HG02870 (cell line): Measurements from ENCODE around the gene CCDC124.
"Not testable (repeated sequence)": the region's sequence is repeated elsewhere in the genome, so short reads cannot be mapped to it uniquely, and the experiment has no call there.

Experiments
- ATAC-seq: cut with Tn5 transposase; IDR thresholded peaks from one replicate; pipeline ENCODE4 v1.9.1; 2021; ENCODE audit warnings: mild to moderate bottlenecking, moderate library complexity; ENCODE audit not compliant: unreplicated experiment

Gene CCDC124

DNA sequence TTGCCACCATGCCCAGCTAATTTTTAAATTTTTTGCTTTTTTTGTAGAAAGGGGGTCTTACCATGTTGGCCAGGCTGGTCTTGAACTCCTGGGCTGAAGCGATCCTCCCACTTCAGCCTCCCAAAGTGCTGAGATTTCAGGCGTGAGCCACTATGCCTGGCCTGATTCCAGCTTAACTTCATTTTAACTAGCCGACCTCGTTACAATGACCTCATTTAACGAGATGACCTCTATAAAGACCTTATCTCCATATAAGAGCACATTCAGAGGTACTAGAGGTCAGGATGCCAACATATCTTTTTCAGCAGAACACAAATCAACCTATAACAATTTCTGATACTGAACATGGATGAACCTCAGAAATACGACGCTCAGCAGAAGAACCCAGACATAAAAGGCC, 44.7 kb downstream of the CCDC124 start:
- no peak for ATAC-seq

DNA sequence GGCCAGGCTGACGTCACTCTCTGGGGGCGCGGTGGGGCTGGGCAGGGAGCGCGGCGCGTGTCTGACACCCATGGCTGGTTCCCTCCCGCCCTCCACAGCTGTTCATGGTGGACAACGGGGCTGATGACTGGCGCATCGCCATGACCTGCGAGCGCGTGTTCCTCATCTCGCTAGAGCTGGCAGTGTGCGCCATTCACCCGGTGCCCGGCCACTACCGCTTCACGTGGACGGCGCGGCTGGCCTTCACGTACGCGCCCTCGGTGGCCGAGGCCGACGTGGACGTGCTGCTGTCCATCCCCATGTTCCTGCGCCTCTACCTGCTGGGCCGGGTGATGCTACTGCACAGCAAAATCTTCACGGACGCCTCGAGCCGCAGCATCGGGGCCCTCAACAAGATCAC, 48.8 kb downstream of the CCDC124 start:
- ATAC-seq = no peak

DNA sequence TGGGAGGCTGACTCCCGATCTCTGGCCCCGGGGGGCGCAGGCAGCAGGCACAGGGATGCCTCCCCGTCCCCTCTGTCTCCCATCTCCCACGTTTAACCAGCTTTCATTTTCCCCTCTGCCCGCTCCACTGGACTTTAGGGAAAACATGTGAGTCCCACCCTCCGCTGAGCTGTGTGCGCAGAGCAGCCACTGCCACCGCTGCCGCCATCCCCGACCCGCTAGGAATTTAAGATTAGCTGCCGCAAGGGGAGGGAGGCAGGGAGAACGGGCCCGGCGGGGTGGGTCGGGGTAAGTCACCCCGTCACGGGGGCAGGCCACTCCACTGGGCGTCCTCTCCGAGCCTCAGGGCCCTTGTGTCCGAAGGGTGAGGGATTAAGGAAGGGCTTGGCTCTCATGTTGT, 49.6 kb downstream of the CCDC124 start:
- ATAC-seq = no peak

DNA sequence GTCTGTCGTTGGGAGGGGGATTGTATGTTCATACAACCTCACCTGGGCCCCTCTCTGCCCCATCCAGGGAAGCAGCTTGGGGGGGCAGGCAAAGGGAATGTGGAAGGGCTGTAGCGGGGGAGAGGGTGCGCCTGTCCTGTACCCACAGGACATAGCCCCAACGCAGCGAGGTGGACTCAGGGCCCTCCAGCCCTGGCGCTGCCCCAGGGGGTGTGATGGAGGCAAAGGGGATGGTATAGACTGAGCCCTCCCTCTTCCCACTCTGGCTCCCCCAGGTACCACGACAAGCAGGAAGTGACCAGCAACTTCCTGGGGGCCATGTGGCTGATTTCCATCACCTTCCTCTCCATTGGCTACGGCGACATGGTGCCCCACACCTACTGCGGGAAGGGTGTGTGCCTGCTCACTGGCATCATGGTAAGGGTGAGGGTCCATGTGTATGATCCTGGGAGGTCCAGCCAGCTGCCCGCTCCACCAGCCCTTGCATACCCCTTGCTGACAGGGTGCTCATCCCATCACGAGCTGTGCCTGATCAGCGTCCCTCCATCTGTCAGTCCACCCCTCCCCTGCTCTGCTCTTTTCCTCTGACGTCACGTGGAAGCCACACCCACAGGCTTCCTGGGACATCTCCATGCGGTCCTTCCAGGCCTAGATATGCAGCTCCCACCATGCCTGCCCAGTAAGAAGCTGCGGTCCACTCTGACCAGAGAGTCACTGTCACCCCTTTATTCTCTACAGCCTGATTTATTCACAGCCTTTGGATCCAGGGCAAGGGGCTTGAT, 52.4 kb downstream of the CCDC124 start:
- no peak for ATAC-seq

DNA sequence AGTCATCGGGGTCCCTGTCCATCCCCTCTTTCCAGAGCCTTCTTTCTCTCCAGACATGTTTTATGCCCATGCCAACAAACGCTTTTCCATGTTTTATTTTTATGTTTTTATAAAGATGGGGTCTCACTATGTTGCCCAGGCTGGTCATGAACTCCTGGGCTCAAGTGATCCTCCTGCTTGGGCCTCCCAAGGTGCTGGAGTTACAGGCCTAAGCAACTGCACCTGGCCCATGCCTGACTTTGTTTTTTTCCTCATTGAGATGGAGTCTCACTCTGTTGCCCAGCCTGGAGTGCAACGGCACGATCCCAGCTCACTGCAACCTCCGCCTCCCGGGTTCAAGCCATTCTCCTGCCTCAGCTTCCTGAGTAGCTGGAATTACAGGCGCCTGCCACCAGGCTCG, 53.8 kb downstream of the CCDC124 start:
- ATAC-seq = not testable (repeated sequence)

DNA sequence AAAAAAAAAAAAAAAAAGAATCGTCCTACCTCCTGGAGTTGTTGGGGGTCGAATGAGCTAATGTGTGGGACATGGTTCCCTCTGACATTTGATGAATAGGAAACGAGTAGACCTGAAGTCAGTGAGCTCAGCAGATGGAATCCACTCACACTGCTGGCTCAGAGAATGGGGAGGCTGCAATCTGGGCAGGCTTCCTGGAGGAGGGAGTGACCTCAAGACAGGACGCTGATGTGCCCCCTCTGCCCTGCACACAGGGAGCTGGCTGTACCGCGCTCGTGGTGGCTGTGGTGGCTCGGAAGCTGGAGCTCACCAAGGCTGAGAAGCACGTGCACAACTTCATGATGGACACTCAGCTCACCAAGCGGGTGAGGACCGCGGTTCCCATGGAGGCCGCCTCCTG, 55.3 kb downstream of the CCDC124 start:
- no peak for ATAC-seq

DNA sequence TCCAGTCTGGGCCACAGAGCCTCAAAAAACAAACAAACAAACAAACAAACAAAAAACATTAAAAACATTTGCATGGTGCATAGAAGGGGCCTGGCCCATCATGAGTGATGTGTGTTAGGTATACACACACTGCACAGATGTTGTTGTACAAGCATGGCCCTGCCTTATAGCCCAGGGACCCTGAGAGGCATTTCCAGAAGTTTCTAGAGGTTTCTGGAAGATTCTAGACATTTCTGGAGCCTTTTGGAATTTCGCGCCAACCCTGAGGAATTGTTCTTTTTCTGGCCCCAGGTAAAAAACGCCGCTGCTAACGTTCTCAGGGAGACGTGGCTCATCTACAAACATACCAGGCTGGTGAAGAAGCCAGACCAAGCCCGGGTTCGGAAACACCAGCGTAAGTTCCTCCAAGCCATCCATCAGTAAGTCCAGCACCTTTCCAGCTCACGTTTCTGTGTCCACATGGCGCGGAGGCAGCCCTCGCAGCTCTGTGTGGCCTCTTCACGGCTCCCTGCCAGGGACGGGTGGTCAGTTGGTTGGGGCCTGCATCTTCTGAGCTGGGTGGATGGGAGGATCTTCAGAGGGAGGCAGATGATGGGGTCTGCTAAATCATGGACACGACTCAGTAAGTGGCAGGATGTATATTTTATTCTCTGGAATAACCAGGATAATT, 56.7 kb downstream of the CCDC124 start:
- no peak for ATAC-seq

DNA sequence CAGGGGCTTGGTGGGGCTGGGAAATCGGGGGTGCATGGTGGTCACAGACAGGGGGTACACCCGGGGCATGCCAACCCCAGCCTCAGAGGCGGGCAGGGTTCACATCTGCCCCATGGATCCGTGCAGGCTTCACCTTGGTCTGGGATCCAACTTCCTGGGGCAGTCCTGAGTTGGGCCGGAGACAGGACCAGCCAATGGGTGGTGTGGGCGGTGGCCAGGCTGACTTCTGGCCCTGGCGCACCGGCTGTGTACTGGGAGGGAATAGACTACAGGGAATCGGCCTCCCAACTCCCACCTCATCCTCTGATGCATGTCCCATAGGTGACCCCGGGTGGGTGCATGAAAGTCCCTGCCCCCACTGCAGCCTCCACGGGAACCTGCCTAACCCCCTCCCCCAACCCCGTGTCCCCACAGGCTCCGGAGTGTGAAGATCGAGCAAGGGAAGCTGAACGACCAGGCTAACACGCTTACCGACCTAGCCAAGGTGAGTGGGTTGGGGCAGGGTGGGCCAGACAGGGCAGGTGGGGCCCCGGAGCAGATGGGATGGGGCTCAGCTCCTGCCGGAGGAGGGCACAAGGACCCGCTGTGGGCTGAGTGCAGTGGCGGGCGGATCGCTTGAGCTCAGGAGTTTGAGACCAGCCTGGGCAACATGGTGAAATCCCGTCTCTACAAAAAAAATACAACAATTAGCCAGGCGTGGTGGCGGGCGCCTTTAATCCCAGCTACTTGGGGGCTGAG, 60.4 kb downstream of the CCDC124 start:
- no peak for ATAC-seq
